WTC11 (cell line): ENCODE results near the gene SLC43A3. TPM values are rescaled to one million over a fixed set of nuclear protein-coding genes. Genes with fewer than 3 reads are reported as not detected.

Source experiments
- ATAC-seq: fragments of 200-7000 bp; cut with Tn5 transposase; 2 replicates; pipeline ENCODE4 v1.10.0; 2021; ENCODE audit warnings: mild to moderate bottlenecking, moderate library complexity
- CTCF ChIA-PET: fragments of 300-600 bp; sonication (Branson Sonifier 250); formaldehyde crosslinking; loops from one replicate; lab custom pipeline; 2021; ENCODE audit warnings: antibody characterized with exemption; lab: Charles Lee
- POLR2A ChIA-PET: fragments of 350-600 bp; sonication (Branson Sonifier 250); formaldehyde crosslinking; loops from one replicate; lab custom pipeline; 2021; ENCODE audit warnings: antibody characterized with exemption; lab: Charles Lee
- DNase-seq: peaks from one replicate; pipeline ENCODE4 v3.0.0; 2021; ENCODE audit warnings: low spot score
- H3K27ac Mint-ChIP-seq: 2 replicates; pipeline ENCODE4 v1.8.0; 2021; ENCODE audit warnings: mixed read lengths
- H3K27me3 Mint-ChIP-seq: 2 replicates; pipeline ENCODE4 v1.8.0; 2021; ENCODE audit warnings: low read depth, mild to moderate bottlenecking, moderate library complexity, mixed read lengths
- H3K36me3 Mint-ChIP-seq: 2 replicates; pipeline ENCODE4 v1.8.0; 2021; ENCODE audit warnings: mixed read lengths
- H3K4me1 Mint-ChIP-seq: 2 replicates; pipeline ENCODE4 v1.8.0; 2022; ENCODE audit warnings: mixed read lengths
- H3K4me3 Mint-ChIP-seq: 2 replicates; pipeline ENCODE4 v1.8.0; 2021; ENCODE audit warnings: mild to moderate bottlenecking, moderate library complexity, mixed read lengths
- H3K9me3 Mint-ChIP-seq: 2 replicates; pipeline ENCODE4 v1.8.0; 2021; ENCODE audit warnings: mixed read lengths
- ATF1 ChIP-seq: sonication (generic); formaldehyde crosslinking; IDR thresholded peaks from 2 replicates; pipeline ENCODE4 v1.8.1; 2023; ENCODE audit warnings: mild to moderate bottlenecking, moderate library complexity, missing genetic modification reagents
- CREB1 ChIP-seq: sonication (generic); formaldehyde crosslinking; IDR thresholded peaks from 2 replicates; pipeline ENCODE4 v1.8.0; 2023; ENCODE audit warnings: mild to moderate bottlenecking, missing genetic modification reagents
- ETV6 ChIP-seq: sonication (generic); formaldehyde crosslinking; IDR thresholded peaks from 2 replicates; pipeline ENCODE4 v1.8.1; 2022; ENCODE audit warnings: mild to moderate bottlenecking, missing genetic modification reagents
- GRHL2 ChIP-seq: fragments of 250-450 bp; sonication (Bioruptor Pico); IDR thresholded peaks from 2 replicates; pipeline ENCODE4 v1.8.0; 2022; ENCODE audit warnings: mild to moderate bottlenecking, moderate library complexity; ENCODE audit not compliant: insufficient replicate concordance, severe bottlenecking
- NR3C1 ChIP-seq: sonication (generic); formaldehyde crosslinking; conservative IDR thresholded peaks from 2 replicates; pipeline ENCODE4 v1.8.1; 2023; ENCODE audit warnings: low read depth, mild to moderate bottlenecking, missing genetic modification reagents
- PRRX2 ChIP-seq: fragments of 250-450 bp; sonication (Bioruptor Pico); IDR thresholded peaks from 2 replicates; pipeline ENCODE4 v1.8.0; 2021; ENCODE audit warnings: mild to moderate bottlenecking
- SMAD3 ChIP-seq: sonication (generic); formaldehyde crosslinking; IDR thresholded peaks from 2 replicates; pipeline ENCODE4 v1.8.0; 2022; ENCODE audit warnings: missing genetic modification reagents, mild to moderate bottlenecking, borderline replicate concordance
- SOX15 ChIP-seq: fragments of 250-450 bp; sonication (Bioruptor Pico); IDR thresholded peaks from 2 replicates; pipeline ENCODE4 v1.9.0; 2021; ENCODE audit warnings: mild to moderate bottlenecking
- TEAD1 ChIP-seq: sonication (generic); formaldehyde crosslinking; IDR thresholded peaks from 2 replicates; pipeline ENCODE4 v1.8.0; 2022; ENCODE audit warnings: mild to moderate bottlenecking, missing genetic modification reagents
- TP53 ChIP-seq: sonication (generic); formaldehyde crosslinking; IDR thresholded peaks from 2 replicates; pipeline ENCODE4 v1.8.1; 2023; ENCODE audit warnings: mild to moderate bottlenecking, missing genetic modification reagents
- ZBTB21 ChIP-seq: sonication (generic); formaldehyde crosslinking; IDR thresholded peaks from 2 replicates; pipeline ENCODE4 v1.8.1; 2023; ENCODE audit warnings: mild to moderate bottlenecking, missing genetic modification reagents, borderline replicate concordance
- ZNF263 ChIP-seq: sonication (generic); formaldehyde crosslinking; IDR thresholded peaks from 2 replicates; pipeline ENCODE4 v1.8.1; 2022; ENCODE audit warnings: low read depth, mild to moderate bottlenecking, moderate library complexity, missing genetic modification reagents
- ZNF317 ChIP-seq: sonication (generic); formaldehyde crosslinking; IDR thresholded peaks from 2 replicates; pipeline ENCODE4 v1.8.1; 2023; ENCODE audit warnings: low read depth, mild to moderate bottlenecking, moderate library complexity, missing genetic modification reagents, borderline replicate concordance
- total RNA-seq: library from RNA; stranded (reverse); gene quantifications from 3 replicates; pipeline ENCODE4 v1.2.3, GENCODE V29; 2021
- TF ChIP-seq, protein P1 (sequence below): fragments of 250-450 bp; sonication (Bioruptor Pico); IDR thresholded peaks from 2 replicates; pipeline ENCODE4 v1.9.0; 2021; ENCODE audit warnings: mild to moderate bottlenecking
- TF ChIP-seq, protein P2 (sequence below): fragments of 250-450 bp; sonication (Bioruptor Pico); IDR thresholded peaks from 2 replicates; pipeline ENCODE4 v1.9.0; 2021; ENCODE audit warnings: mild to moderate bottlenecking, borderline replicate concordance

Gene SLC43A3
- total RNA-seq, 1 experiment from 2014 or later: 22.6 TPM

DNA sequence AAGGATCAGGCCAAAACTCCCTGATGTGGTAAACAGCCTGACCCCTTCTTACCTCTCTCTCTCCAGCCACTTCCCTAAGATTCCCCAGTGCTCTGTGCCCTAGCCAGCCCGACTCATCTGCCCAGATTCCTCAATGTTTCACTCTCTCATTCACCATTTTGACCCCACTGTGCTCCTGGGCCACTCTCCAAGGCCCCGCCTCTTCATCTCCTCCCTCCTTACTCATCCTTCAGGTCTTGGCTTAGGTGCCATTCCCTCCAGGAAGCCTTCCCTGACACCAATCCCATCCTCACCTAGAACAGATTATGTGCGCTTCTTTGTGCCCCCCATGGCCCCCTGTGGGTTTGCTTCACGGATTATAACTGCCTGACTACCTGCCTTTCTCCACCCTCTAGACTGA lies 13.2 kb downstream of the SLC43A3 start:
- Mint-ChIP-seq H3K36me3 (peaks cover 51% of the 10 kb centered on the region), H3K9me3 (no peaks in the 10 kb centered on the region), H3K27ac (no peak overlapping the region), H3K4me3 (no peak overlapping the region), H3K4me1 (0 out of 2 replicates have a peak, but pooled peaks cover 4% of the 10 kb centered on the region), H3K27me3 (no peaks in the 10 kb centered on the region)
- DNase-seq (no peak), ATAC-seq (no peak)
- ChIA-PET POLR2A (no interaction called here), CTCF (no interaction called here)
- TF ChIP-seq ZBTB21 (CRISPR knock-in tag): no peak
- TF ChIP-seq TP53: no peak
- no peak for TF ChIP-seq NR3C1

DNA sequence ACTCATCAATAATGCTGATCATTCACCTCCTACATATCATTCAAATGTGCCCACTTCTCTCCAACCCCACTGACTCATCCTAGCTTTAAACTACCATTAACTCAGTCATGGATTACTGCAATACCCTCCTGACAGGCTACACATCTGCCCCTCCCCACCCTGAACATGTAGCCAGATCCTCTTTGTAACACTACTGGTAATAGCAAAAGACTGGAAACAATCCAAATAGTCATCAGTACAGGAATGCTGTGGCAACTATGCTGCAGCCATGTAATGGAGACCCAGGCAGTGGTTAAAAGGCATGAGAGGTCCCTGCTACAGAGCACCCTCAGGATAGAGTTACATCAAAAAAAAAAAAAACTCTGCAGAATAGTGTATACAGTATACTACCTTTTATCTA lies 16.6 kb downstream of the SLC43A3 start:
- Mint-ChIP-seq H3K27ac (no peak overlapping the region), H3K36me3 (peaks cover 49% of the 10 kb centered on the region), H3K27me3 (no peaks in the 10 kb centered on the region), H3K9me3 (no peaks in the 10 kb centered on the region), H3K4me3 (no peak overlapping the region), H3K4me1 (0 out of 2 replicates have a peak, but pooled peaks cover 2% of the 10 kb centered on the region)
- POLR2A ChIA-PET: no interaction called here
- CTCF ChIA-PET: no interaction called here
- TF ChIP-seq PRRX2 (CRISPR knock-in tag) (no peak), SMAD3 (CRISPR knock-in tag) (no peak), ETV6 (no peak)
- DNase-seq (no peak), ATAC-seq (no peak)

DNA sequence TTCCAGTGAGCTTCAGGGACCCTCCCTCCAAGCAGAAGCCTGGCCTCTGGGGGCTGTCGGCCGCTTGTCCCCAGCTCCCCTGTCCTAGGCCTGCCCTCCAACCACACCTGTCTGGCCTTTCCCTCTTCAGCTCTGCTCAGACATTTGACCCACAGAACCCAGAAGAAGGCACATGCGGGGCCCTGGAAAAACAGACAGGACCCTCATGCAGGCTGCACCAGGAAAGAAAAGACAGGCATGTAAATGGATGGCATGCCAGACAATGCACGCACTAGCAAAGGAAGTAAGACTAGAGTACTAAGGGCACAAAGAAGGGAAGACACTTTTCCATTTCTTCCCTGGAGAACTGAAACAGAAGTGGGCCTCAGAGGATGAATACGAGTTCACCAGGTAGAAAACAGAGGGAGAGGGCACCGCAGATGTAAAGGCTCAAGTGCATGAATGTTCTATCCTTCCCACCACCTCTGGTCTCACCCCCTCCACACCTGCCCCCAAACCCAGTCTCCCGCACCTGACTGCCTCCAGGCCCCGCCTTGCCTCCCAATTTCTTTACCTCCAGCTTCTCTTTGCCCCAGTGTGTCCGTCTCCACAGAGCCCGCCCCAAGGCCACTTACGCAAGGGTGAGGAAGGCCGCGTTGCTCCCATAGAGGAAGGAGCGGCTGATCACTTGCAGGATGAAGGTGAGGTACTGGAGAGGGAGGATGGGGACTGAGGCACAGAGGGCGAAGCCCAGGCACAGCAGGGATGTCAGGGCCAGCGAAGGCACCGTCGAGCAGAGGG lies 17.4 kb downstream of the SLC43A3 start:
- no peak overlapping the region for H3K4me3 Mint-ChIP-seq
- CTCF ChIA-PET: interaction anchor here (0.8 kb wide), 1 partner anchor 30 kb away, joined by 3 read pairs; no protein-coding TSS in a partner anchor
- no peaks in the 10 kb centered on the region for H3K9me3 Mint-ChIP-seq
- DNase-seq (no peak), ATAC-seq (no peak)
- no peak overlapping the region for H3K27ac Mint-ChIP-seq
- no peaks in the 10 kb centered on the region for H3K4me1 Mint-ChIP-seq
- TF ChIP-seq ATF1 (CRISPR knock-in tag) (no peak), SOX15 (no peak), CREB1 (CRISPR knock-in tag) (no peak), TEAD1 (no peak)
- H3K36me3 Mint-ChIP-seq: peaks cover 42% of the 10 kb centered on the region
- no peaks in the 10 kb centered on the region for H3K27me3 Mint-ChIP-seq
- POLR2A ChIA-PET: no interaction called here

DNA sequence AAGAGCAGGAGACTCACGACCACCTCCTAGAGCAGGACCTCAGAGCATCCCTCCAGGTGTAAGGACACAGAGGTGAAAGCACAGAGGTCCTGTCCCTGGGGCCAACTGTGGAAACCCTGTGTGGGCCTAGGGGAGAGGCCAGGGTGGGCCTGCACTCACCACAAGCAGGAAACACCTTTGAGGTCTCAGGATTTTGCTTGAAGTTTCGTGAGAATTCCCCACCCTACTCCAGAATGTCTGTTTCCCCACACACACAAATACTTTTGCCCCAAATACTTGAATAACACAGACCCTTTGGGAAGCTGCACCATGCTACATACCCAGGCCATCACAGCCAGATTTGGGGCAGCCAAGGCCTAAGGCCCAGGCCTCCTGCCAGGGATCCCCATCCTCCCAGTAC lies 18.1 kb downstream of the SLC43A3 start:
- Mint-ChIP-seq H3K4me3 (no peak overlapping the region), H3K36me3 (peaks cover 37% of the 10 kb centered on the region), H3K27ac (no peak overlapping the region), H3K27me3 (no peaks in the 10 kb centered on the region), H3K4me1 (no peaks in the 10 kb centered on the region), H3K9me3 (no peaks in the 10 kb centered on the region)
- CTCF ChIA-PET: interaction anchor here (0.6 kb wide), 1 partner anchor 40 kb away, joined by 3 read pairs; no protein-coding TSS in a partner anchor
- TF ChIP-seq ZNF263 (CRISPR knock-in tag) (no peak), GRHL2 (CRISPR knock-in tag) (no peak), ZNF317 (CRISPR knock-in tag) (no peak)
- TF ChIP-seq, protein P1, sequence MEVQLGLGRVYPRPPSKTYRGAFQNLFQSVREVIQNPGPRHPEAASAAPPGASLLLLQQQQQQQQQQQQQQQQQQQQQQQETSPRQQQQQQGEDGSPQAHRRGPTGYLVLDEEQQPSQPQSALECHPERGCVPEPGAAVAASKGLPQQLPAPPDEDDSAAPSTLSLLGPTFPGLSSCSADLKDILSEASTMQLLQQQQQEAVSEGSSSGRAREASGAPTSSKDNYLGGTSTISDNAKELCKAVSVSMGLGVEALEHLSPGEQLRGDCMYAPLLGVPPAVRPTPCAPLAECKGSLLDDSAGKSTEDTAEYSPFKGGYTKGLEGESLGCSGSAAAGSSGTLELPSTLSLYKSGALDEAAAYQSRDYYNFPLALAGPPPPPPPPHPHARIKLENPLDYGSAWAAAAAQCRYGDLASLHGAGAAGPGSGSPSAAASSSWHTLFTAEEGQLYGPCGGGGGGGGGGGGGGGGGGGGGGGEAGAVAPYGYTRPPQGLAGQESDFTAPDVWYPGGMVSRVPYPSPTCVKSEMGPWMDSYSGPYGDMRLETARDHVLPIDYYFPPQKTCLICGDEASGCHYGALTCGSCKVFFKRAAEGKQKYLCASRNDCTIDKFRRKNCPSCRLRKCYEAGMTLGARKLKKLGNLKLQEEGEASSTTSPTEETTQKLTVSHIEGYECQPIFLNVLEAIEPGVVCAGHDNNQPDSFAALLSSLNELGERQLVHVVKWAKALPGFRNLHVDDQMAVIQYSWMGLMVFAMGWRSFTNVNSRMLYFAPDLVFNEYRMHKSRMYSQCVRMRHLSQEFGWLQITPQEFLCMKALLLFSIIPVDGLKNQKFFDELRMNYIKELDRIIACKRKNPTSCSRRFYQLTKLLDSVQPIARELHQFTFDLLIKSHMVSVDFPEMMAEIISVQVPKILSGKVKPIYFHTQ: no peak
- no peak for ATAC-seq
- DNase-seq: no peak
- POLR2A ChIA-PET: no interaction called here

DNA sequence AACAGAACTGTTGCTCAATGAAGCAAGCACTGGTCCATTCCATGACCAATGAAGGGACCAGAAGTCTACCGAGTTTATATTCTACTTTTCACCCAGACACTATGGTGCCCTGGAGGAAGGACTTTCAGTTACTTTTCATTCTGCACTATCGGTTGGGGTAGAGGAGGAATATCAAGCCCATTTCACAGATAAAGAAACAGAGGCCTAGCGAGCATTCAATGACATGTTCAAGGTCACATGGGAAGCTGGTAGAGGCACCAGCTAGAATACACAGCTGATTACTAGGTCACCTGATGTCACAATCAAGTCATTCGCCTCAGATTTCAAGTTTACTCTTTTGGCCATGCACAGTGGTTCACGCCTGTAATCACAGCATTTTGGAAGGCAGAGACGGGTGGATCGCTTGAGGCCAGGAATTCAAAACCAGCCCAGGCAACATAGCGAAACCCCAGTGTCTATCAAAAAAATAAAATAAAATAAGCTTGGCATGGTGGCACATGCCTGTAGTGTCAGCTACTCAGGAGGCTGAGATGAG lies 18.9 kb downstream of the SLC43A3 start:
- ATAC-seq: no peak
- CTCF ChIA-PET: interaction anchor here (0.6 kb wide), 1 partner anchor 1414 kb away, joined by 3 read pairs; no protein-coding TSS in a partner anchor
- no peak overlapping the region for H3K4me3 Mint-ChIP-seq
- peaks cover 1% of the 10 kb centered on the region; the same call in 1 of the 2 replicates for H3K27me3 Mint-ChIP-seq
- TF ChIP-seq, protein P2, sequence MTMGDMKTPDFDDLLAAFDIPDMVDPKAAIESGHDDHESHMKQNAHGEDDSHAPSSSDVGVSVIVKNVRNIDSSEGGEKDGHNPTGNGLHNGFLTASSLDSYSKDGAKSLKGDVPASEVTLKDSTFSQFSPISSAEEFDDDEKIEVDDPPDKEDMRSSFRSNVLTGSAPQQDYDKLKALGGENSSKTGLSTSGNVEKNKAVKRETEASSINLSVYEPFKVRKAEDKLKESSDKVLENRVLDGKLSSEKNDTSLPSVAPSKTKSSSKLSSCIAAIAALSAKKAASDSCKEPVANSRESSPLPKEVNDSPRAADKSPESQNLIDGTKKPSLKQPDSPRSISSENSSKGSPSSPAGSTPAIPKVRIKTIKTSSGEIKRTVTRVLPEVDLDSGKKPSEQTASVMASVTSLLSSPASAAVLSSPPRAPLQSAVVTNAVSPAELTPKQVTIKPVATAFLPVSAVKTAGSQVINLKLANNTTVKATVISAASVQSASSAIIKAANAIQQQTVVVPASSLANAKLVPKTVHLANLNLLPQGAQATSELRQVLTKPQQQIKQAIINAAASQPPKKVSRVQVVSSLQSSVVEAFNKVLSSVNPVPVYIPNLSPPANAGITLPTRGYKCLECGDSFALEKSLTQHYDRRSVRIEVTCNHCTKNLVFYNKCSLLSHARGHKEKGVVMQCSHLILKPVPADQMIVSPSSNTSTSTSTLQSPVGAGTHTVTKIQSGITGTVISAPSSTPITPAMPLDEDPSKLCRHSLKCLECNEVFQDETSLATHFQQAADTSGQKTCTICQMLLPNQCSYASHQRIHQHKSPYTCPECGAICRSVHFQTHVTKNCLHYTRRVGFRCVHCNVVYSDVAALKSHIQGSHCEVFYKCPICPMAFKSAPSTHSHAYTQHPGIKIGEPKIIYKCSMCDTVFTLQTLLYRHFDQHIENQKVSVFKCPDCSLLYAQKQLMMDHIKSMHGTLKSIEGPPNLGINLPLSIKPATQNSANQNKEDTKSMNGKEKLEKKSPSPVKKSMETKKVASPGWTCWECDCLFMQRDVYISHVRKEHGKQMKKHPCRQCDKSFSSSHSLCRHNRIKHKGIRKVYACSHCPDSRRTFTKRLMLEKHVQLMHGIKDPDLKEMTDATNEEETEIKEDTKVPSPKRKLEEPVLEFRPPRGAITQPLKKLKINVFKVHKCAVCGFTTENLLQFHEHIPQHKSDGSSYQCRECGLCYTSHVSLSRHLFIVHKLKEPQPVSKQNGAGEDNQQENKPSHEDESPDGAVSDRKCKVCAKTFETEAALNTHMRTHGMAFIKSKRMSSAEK (CRISPR knock-in tag): no peak
- TF ChIP-seq NR3C1: no peak
- TF ChIP-seq, all 79 proteins: peak for 0
- POLR2A ChIA-PET: no interaction called here
- H3K9me3 Mint-ChIP-seq: no peaks in the 10 kb centered on the region
- no peaks in the 10 kb centered on the region for H3K4me1 Mint-ChIP-seq
- H3K27ac Mint-ChIP-seq: no peak overlapping the region
- peaks cover 29% of the 10 kb centered on the region for H3K36me3 Mint-ChIP-seq
- no peak for DNase-seq
